Measurements from ENCODE around the gene TKT.

TKT gene

DNA sequence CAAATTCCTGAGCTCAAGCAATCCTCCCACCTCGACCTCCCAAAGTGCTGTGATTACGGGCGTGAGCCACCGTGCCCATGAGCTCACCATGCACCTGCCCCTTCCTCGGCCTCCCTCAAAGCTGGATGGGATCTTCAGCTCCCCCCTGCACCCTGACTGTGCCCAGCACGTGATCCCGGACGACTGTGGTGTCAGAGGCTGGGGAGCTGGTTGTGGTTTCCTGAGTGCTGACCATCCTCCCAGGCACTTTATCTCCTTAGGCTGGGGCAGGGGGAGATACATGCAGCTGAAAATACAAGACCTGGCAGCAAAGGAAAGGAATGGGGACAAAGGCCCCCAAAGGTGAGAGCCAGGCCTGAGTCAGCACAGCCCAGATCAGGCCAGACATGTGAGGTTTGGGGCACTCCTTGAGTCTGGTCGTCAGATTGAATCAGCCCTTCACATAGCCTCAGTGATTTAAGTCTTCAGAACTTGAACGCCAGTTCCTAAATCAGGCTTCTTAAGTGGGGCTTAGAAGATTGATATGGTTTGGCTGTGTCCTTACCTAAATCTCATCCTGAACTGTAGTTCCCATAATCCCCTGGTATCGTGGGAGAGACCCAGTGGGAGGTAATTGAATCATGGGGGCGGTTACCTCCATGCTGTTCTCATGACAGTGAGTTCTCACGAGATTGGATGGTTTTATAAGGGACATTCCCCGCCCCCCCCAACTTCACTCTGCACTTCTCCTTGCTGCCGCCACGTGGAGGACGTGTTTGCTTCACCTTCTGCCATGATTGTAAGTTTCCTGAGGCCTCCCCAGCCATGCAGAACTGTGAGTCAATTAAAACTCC, 59.0 kb downstream of the TKT start:
- no peak for DNase-seq (ENCODE audit: low read depth)

DNA sequence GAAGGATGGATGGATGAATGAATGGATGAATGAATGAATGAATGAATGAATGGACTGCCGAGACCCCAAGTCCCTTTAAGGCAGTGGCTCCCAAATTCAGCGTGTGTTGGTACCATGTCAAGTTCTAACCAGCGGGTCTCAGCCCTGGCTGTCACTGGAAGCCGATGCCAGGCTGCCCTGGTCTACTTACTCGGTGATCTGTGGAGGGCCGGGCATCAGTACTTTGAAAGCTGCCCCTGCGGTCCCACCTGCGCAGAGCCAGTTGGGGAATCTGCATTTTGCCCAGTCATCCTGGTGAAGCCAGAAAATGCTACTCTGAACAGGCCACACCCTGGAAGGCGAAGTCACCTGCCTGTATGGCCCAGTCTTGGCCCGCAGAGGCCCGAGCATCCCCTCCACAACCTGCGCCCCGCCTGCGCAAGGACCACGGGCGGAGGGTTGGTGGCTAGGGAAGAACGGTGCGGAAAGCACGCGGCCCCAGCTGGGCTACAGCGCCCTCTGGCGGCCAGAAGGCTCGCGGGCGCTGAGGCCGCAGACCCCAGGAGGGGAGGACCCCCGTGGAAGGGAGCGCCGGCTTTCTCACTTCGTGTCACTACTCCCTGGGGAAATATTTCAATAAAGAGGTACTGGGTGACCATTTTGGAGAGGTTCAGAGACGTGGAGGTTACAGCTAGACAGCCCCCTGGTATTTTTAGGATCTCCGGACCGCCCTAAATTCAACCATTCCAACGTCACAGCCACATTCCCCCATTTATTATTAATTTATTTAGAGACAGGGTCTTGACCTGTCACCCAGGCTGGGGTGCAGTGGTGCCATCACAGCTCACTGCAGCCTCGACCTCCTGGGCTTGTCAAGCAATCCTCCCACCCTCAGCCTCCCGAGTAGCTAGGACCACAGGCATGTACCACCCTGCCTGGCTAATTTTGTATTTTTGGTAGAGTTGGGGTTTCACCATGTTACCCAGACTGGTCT, 59.9 kb downstream of the TKT start:
- DNase-seq (ENCODE audit: low read depth): no peak

DNA sequence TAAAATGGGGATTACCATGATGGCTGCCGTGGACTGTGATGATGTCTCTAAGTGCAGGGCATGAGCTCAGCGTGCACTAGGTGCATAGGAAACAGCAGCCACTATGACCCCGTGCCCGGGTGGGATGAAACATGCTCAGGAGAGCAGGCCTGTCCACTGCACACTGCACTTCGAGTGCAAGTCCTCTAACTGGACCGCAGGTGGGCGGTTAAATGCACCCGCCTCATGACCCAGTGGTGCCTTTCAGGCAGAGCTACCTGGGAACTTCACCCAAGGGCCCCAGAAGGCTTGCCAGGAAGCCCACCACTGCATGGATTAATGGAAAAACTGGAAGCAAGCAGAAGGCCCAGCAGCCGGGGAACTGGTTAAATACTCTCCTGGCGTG, 60.8 kb downstream of the TKT start:
- DNase-seq (ENCODE audit: low read depth): no peak

DNA sequence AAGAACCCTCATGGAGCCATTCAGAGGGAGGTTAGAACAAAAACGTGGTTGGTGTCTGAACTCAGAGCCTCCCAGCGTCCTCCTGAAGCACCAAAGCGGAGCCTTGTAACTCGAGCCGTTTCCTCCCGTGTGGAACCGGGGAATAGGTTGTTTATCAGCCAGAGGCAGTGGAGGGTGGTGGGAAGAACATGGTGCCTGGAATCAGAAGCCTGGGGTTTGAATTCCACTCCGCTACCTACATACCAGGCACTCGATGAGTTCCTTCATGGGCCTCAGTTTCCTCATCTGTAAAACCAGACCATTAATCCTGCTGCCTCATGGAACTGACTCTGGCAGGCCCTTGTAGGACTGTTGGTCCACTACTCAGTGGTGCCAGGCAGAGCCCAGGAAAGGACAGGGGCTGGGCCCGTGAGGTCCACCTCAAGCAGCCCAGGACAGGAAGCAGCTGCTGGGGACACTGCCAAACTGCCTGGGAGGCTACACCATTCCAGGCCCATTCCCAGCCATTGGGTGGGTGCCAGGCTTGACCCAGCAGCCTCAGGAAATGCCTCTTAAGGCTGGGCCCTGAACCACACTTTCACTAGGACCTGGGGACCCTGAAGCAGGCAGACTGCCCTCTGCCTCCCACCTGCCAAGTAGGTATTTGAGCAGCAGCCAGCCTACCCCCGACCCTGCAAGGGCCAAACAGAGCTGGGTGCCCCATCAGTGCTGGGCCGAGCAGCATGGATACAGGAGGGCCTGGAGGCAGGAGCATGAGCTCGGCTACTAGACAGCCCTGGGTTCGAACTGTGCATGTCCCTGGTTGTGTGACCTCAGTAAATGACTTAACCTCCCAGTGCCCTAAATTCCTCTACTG, 61.4 kb downstream of the TKT start:
- no peak for DNase-seq (ENCODE audit: low read depth)

DNA sequence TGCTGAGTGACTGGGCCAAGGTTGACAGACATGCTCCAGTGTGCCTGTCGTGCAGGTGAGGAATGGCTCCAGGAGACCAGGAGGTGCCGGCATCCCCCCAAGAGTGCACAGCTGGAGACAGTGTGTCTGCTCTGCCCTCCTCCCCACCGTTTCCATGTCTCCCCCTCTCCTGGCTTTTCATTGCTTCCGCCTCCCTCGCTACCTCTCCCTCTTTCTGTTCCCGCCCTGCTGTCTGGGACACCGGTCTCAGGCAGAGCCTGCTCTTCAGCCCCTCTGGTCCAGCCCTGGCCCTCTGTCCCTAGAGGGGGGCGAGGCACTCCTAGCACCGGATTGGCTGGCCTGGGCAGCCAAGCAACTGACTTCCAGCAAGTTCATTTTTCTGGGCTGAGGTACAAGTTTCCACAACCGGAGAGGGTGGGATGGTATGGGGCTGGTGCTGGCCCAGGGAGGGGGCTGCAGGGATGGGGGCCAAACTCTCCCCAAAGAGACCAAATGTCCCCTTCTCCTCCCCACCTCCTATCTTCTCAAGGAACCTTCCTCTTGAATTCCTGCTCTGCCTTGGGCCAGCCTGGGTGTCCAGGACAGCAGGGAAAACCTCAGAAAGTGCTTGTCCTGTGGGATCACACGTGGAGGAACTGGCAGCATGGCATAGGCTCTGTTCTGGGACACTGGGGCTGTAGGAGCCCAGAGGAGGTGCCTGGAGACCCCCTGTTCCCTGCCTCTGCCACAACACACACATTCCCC, 62.2 kb downstream of the TKT start:
- no peak for DNase-seq (ENCODE audit: low read depth)

DNA sequence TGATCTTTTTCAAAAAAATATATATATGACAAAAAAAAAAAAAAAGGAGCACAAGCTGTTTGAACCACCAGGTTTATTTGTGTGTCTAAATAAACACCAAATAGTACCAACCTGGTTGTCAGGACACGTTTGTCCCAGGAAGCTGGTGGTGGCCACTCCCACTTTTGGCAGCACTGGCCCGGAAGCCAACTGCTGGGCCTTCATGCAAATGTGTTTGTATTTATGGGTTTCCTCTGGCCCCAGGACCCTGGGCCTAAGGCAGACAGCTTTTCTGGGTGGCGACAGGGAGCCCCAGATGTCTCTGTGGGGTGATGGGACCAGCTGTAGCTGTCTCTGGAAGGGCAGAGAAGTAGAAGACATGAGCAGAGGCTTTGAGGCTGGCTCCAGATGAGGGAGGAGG, 63.2 kb downstream of the TKT start:
- no peak for DNase-seq (ENCODE audit: low read depth)

DNA sequence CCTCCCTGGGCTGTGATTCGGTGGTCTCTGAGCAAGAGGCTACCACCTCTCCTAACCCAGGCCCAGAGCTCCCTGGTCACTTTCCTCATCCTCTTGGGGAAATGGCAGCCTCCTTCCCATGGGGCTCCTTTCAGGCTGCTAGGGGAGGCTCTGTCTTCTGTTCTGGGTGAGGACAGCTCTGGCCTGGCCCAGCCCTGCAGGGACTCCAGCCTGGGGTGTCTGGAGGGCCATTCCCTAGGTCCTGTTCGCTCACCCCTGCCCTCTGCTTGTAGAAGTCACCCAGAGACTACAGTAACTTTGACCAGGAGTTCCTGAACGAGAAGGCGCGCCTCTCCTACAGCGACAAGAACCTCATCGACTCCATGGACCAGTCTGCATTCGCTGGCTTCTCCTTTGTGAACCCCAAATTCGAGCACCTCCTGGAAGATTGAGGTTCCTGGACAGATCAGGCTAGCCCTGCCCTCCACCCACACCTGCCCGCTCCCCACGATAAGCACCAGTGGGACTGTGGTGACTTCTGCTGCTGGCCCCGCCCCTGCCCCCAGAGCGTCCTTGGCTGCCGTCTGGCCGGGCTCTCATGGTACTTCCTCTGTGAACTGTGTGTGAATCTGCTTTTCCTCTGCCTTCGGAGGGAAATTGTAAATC, 63.9 kb downstream of the TKT start:
- no peak for DNase-seq (ENCODE audit: low read depth)

DNA sequence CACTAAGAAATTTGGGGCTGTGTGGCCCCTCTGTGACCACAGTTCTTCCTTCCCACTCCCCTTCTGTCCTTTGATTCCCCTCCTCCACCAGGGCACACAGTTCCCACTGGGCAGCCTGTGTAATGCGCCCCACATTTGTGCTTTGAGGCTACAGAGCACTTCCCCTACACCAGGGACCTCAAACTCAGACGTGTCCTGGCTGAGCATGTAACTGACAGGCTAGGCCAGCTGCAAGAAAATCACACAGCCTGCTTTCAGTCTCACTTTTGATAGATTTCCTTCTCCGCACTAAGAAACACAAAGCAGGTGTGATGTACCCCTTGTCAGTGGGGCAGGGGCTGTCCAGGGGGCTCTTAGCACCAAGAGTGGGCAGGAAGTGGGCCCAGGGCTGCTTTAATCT, 65.2 kb downstream of the TKT start:
- DNase-seq (ENCODE audit: low read depth): no peak

DNA sequence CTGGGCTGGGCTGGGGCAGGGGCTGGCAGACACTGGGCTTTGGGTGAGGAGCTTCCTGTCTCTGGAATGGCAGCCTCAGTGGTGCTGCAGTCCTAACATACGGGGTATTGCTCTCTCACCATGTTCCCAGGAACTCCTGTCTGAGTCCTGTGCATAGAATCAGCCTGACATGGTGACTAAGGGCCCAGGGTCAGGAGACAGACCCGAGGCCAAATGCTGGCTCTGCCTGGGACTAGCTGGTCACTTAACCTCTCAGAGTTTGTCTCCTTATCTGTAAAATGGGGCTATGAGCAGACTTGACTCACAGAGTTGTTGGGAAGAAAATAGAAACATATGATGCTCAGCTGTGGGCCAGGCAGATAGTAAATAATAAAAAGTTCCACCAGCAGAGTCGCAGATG, 66.5 kb downstream of the TKT start:
- no peak for DNase-seq (ENCODE audit: low read depth)

DNA sequence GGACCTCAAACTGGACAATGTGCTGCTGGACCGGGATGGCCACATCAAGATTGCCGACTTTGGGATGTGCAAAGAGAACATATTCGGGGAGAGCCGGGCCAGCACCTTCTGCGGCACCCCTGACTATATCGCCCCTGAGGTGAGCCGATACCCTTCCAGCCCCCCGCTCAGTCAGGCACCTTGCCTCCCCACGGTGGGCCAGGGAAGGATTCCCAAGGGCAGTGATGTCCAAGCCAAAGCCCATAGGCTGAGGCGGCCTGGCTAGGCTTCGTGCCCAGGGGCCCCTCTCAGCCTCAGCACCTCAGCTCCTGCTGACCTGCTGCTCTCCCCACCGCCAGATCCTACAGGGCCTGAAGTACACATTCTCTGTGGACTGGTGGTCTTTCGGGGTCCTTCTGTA, 67.1 kb downstream of the TKT start:
- no peak for DNase-seq (ENCODE audit: low read depth)

DNA sequence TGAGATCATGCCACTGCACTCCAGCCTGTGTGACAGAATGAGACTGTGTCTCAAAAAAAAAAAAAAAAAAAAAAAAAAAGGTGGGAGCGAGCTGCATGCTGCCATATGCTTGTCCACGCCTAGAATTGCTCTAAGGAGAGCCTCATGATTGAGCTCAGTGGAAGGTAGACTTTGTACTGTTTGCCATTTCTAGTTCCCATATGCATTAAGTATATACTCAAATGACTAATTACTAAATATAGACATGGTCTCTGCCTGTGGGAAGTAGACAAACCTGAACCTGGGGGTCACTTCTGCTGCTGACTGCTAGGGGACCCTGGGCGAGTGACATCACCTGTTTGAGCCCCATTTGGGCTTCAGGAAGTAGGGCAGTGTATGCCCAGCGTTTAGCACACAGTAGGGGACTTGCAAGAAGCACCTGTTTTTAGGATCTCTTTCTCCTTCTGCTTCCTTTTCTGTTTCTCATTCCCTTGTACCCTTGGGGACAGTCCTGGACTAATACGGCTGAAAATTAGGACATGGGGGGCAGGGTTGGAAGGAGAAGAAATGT, 67.6 kb downstream of the TKT start:
- no peak for DNase-seq (ENCODE audit: low read depth)

DNA sequence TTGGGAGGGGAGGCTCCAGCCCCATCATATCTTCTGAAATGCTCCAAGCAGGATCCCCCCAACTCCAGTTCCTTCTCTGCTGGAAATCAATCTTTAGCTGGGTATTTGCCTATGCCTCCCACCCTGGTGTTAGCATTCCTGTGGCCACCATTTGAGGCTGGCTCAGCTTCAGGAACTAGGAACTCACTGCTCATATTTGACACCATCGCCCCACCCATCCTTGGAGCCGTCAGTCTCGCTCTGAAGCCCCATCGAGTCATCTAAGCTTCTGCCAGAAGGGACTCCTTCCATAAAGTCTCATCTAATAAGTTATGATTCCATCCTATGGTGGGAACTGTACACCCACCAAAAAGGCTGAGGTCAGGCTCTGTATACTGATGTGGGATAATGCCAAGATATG, 68.4 kb downstream of the TKT start:
- no peak for DNase-seq (ENCODE audit: low read depth)

DNA sequence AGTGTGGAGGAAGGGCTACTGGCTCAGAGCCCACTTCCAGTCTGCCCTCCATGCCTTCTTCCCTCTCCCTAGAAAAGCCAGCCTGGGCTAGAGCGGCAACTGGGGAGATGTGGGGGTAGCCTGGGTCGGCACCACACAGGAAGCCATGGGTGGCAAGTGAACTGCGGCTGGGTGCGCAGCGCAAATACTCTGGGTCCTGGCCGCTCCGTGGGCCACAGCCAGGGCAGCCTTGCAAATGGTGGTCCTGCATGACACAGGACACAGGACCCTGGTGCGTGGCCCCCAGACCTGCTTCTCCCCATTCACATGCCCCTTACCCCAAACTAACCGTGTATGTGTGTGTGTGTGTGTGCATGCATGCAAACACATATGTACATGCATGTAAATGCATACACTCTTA, 69.1 kb downstream of the TKT start:
- DNase-seq (ENCODE audit: low read depth): no peak

DNA sequence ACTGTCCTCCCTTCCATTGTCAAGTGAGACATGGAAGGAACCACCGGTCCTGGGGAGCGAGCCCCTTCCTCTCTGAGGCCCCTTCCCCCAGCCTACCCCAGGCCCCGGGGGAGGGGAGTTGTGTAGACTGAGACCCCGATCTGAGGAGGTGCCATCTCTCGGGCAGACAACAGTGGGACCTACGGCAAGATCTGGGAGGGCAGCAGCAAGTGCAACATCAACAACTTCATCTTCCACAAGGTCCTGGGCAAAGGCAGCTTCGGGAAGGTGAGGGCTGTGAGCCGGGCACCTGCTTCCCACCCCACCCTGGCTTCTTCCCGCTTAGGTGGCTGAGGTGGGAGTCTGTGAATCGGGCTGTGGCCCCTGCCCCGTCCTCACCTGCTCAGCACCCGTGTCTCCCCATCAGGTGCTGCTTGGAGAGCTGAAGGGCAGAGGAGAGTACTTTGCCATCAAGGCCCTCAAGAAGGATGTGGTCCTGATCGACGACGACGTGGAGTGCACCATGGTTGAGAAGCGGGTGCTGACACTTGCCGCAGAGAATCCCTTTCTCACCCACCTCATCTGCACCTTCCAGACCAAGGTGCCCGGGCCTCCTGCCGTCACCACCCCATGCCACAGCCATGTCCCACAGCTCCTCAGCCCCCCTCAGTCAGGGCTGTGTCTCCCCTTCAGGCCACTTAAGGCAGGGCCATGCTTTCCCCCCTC, 69.9 kb downstream of the TKT start:
- DNase-seq (ENCODE audit: low read depth): no peak

DNA sequence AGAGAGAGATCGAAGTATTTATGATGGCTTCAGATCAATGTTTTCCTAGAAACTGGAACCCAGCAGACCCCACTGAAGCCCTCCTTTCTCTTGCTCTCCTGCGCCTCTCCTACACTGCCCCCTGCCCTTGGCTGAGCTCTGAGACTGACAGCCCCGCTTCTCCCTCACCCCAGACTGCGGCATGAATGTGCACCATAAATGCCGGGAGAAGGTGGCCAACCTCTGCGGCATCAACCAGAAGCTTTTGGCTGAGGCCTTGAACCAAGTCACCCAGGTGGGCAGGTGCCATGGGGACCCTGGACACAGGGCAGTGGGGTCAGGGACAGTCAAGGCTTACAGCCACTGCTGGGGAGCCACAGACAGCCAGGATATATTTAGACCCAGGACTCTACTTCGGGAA, 71.1 kb downstream of the TKT start:
- DNase-seq (ENCODE audit: low read depth): no peak

DNA sequence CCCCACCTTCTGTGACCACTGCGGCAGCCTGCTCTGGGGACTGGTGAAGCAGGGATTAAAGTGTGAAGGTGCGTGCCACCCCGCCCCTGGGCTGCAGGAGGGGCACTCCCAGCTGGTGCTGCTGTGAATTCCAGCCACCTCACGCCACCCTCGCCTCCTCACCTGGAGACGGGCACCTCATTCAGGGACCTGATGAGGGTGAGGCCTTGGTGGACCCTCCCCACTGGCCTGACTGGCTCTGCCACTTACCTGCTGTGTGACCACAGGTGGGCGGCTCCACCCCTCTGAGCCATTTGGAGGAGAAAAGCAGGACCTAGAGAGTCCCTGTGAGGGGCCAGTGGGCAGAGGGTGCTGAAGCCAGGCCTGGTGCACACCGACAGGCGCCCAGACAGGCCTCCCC, 72.3 kb downstream of the TKT start:
- DNase-seq (ENCODE audit: low read depth): no peak

DNA sequence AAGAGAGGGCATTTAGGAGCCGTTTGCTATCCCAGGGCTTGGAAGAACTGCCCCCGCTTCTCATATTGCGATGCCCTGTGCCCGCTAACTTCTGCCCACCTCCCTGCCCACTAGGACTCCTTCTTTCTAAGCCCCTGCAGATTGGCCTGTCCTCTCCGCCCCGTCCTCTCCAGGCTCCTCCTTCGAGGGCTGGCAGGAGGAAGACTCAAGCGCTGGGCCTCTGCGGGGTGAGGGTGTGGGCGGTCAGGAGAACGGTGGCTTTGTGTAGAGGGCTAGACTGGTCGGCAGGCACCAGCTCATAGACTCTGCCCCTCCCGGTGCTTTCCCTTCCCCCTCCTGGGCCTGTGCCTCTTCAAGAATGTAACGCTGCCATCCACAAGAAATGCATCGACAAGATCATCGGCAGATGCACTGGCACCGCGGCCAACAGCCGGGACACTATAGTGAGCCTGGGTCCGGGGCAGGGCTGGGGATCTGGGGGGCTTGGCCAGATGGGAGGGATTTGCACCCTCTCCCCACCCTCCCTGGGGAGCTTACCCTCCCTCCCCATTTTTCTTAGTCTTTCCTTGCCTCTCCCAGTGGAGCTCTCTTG, 73.0 kb downstream of the TKT start:
- no peak for DNase-seq (ENCODE audit: low read depth)

DNA sequence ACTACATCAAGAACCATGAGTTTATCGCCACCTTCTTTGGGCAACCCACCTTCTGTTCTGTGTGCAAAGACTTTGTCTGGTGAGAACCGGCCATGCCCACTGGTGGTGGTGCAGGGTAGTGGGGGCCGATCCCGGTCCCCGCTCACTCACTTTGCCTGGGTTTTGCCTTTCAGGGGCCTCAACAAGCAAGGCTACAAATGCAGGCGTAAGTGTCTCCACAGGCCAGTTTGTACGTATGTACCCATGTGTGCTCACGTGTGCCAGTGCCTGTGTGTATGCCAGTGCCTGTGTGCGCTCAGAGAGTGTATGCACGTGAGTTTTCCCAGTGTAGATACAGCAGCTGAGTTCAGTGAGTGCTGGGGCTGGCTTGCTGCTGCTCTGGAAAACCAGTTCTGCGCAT, 74.3 kb downstream of the TKT start:
- no peak for DNase-seq (ENCODE audit: low read depth)

DNA sequence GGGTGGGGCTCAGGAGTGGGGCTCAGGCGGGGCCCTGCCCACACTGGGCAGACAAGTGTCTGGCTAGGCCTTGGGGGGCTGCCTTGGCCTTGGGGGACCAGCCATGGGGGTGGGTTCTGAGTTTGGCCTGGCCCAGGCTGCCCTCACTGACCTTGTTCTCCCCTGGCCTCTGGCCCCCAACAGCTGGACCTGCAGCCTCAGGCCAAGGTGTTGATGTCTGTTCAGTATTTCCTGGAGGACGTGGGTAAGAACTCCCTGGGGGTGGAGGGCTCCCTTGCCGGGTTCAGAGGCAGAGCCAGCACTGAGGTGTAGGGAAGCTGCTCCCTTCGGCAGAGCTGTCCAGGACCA, 74.8 kb downstream of the TKT start:
- no peak for DNase-seq (ENCODE audit: low read depth)
